Stimulated activated CD4-positive, alpha-beta T cell treated with anti-CD3 and anti-CD28 coated beads, Interleukin-1b, Interleukin-23, amount 100 ng/mL, for 4 hours (primary cell): ENCODE data around the gene DCAF15.
"Not testable (repeated sequence)": the region's sequence is repeated elsewhere in the genome, so short reads cannot be mapped to it uniquely, and the experiment has no call there.

ENCODE experiments used
- DNase-seq, 2 donors: peaks; one replicate each; pipeline ENCODE4 v3.0.0-alpha.2; 2020; ENCODE audit warnings: low read depth in 2 of 2

Gene DCAF15

DNA sequence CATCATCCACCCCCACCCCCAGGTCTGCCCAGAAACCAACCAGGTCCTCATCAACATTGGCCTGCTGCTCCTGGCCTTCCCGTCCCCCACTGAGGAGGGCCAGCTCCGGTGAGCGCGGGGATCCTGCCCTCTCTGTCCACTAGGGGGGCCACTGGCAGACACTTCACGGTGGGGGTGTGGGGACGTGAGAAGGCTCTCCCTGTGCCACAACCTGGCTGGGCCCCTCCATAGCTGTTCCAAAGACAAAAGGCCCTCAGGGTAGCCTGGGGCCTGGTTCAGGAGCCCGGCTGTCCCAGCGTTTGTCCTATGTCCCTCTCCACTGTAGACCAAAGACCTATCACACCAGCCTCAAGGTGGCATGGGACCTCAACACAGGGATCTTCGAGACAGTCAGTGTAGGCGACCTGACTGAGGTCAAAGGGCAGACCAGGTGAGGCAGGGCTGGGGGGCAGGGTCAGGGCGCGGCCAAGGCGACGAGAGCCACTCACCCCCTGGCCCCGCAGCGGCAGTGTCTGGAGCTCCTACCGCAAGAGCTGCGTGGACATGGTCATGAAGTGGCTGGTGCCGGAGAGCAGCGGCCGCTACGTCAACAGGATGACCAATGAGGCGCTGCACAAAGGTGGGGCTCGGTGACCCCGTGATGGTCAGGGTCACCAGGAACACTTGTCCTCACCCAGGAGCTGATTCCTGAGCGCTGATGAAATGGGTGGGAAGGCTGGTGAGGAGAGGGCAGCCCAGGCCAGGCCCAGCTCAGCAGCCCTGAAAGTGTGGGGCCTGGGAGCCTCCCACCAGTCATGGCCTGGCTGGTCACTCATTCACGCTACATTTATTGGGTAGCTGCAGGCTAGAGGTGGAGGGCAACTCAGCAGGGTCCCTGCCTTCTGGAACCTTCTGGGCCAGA, 7.9 kb downstream of the DCAF15 start:
- DNase-seq, result no peak

- no peak for DNase-seq
These were observed 8.8 kb downstream of the DCAF15 start for GRCh38 chr19:13960863-13961784.

DNA sequence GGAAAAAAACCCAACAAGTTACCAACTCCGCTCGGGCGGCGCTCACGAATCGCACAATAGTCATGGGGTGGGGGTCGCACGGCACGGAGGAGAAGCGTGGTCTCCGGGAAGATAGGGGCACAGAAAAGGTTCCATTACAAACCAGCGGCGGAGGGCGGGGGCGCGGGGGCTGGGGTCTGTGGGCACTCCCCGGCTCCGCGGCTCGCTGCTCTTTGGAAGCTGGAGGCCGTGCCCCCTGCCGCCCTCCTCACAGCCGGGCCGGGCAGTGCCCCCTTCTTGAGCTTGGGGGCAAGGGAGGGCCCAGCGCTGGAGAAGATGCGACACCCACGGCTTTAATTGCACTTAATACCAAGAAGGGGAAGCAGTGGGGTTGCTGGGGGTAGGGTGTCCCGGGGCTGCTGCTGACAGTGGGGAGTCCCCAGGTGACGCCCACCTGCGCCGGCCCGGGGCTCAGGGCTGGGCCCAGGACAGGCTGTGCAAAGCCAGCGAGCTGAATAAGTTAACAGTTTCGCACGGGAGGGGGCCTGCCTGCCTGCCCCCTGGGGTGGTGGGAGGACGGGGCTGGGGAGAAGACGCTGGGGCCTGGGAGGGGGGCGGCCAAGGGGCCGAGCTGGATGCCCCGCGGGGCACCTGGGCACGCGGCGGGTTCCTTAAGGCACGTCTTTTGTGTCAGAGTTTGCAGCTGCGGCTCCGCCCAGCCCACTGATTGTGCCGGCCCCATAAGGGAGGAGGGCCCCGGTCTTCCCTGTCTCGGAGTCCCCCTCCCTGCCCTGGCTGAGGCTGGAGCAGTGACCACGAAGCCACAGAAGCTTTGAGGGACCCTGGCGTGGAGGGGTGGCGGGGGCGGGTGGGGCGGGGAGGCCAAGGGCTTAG, 9.8 kb downstream of the DCAF15 start:
- DNase-seq, result no peak

DNA sequence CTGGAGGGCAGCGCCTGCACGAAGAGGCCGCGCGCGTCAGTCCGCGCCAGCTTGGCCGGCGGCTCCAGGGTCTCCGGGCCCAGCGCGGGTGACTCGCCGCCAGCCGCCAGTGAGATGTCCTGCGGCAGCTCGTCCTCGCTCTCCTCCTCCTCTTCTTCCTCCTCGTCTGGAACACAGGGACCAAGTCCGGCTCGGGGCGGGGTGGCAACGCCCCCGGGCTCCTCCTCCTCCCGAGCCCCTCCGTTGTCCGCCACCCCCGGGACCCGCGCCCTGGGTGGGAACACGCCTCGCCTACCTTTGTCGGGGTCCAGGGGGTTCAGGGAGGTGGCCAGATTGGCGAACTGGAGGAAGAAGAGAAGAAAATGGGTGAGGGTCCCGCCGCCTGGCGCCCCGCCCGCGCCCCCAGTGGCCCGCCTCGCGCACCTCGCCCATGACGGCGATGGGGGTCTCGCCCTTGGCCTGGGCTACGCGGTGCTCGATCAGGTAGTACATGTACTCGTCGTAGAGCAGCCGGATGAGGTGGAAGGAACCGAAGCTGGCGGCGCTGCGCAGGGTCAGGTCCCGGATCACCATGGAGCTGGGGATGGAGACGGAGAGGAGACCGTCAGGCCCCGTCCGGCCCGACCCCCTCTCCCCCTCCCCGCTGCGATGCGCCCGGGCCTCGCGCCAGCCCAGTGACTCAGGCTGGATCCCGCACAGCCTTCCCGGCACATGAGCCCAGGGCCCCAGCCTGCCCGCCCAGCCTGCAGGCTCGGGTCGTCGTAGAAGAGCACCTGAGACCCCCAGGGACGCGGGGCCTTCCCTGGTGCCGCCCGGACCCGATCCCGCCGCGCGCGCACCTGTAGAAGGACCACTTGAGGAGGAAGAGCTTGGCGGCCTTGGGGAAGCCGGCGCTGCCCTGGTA, 10.6 kb downstream of the DCAF15 start:
- no peak for DNase-seq

DNA sequence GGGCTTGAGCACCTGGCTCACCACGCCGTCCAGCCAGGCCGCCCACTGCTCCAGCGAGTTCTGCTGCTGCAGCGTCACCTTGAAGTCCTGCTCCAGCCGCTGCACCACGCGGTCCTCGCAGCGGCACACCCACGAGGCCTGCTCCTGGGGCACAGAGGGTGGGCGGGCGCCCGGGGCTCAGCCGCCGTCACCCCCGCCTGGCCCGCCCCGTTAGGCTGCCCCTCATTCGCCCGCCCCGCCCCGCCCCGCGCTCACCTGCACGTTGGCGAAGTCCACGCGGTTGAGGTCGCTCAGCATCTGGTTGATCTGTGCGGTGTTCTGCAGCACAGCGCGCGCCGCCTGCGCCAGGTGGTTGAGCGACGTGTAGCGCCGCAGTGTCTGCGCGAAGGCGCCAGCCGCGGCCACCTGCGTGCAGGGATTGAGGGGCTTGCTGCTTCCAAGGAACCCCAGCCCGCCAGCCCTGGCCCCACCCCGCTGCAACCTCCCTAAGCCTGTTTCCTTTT, 11.3 kb downstream of the DCAF15 start:
- DNase-seq, result no peak

DNA sequence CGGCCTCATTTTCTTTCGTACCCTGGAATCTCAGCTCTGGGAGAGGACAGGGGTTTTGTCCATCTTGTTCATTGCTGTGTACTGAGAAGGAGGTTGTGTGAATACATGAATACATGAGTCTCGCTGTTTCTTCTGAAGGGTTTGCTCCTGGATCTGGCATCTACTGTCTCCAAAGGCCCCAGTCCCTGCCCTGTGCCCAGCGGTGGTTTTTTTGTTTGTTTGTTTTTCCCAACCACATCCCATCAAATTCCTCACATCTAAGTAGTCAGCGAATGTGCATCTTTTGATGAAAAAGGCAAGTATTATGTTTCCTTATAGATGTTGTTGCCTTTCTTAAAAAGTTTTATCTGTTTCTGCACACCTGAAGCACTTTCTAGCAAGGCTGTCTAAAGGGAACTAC, 12.5 kb downstream of the DCAF15 start:
- DNase-seq, result no peak

GRCh38 chr19:13965377-13965896, 13.1 kb downstream of the DCAF15 start:
- DNase-seq, result no peak

- DNase-seq, result no peak
These were observed 13.8 kb downstream of the DCAF15 start for GRCh38 chr19:13965926-13966683.

DNA sequence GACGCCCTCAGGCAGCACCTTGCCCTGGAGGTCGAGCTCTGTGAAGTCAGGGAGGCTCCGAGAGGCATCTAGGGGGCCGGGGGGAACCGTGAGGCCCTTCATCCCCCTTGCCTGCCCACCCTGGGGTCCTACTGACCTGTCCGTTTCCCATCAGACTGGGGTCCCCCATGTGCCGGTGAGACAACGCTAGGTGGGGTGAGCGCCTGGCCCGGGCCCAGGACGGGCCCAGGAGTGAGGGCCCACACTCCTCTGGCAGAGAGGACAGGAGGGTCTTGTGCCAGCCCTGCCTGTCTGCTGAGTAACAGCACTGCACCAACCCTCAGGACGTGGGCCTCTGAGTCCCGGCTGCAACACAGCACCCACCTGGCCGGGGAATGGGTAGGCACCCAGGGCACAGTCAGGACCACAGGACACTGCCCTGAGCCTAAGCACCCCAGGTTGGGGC, 14.4 kb downstream of the DCAF15 start:
- DNase-seq, result no peak

GRCh38 chr19:13967206-13967605, 14.9 kb downstream of the DCAF15 start:
- DNase-seq, result not testable (repeated sequence)

DNA sequence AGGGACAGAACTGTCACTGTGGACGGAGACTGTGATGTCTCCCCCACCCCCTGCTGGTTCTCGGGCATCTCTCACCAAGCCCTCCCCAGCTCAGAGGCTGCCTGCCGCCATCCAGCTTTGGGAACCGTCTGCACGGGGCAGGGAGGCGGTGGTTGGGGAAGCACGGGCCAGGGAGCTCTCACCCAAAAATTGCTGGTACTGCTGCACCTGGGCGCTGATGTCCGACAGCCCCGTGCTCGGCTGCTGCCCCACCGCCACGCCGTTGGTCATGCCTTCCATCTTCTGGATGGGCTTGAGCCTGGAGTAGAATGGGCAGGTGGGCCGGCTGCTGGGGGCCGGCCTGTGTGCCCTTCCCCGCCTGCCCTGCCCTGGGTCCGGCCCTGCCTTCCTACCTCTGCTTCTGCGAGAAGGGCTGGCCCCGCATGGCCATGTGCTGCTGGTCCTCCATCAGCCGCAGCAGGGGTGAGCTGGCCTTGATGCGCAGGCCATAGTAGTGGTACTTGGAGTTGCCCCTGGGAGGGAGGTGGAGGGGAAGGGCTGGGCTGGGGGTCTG, 16.1 kb downstream of the DCAF15 start:
- DNase-seq, result no peak

- DNase-seq, result no peak
These were observed 16.7 kb downstream of the DCAF15 start for GRCh38 chr19:13968999-13969398.

DNA sequence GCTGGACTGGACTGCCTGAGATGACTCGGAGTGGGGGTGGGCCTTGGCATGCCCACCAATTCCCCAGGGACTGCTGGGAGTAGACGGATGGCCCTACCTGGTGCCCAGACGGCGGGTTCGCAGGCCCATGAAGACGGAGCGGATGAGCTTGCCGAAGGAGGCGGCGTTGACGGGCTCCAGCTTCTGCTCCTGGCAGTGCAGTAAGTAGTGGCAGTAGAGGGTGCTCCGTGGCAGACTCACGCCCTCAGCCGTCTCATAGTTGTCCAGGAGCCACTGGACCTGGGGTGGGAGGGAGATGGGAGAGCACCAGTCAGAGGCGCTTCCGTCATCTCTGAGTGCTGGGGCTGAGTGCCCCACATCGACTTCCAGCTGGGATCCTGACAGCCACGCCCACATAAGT, 17.6 kb downstream of the DCAF15 start:
- DNase-seq, result no peak

DNA sequence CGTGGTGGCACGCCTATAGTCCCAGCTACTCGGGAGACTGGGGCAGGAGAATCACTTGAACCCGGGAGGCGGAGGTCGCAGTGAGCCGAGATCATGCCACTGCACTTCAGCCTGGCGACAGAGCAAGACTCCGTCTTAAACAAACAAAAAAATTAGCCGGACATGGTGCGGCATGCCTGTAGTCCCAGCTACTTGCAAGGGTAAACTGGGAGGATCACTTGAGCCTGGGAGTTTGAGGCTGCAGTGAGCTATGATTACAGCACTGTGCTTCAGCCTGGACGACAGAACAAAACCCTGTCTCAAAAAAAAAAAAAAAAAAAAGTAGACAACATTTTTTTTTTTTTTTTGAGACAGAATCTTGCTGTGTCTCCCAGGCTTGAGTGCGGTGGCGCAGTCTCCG, 19.6 kb downstream of the DCAF15 start:
- not testable (repeated sequence) for DNase-seq

- no peak for DNase-seq
These were observed 20.3 kb downstream of the DCAF15 start for GRCh38 chr19:13972368-13973155.

DNA sequence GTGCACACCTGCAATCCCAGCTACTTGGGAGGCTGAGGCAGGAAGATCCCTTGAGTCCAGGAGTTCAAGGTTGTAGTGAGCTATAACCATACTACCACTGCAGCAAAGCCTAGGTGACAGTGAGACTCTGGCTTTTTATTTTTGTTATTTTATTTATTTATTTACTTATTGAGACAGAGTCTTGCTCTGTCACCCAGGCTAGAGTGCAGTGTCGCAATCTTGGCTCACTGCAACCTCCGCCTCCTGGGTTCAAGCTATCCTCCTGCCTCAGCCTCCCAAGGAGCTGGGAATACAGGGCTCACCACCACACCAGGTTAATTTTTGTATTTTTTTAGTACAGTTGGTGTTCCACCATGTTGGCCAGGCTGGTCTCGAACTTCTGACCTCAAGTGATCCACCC, 21.2 kb downstream of the DCAF15 start:
- DNase-seq, result not testable (repeated sequence)

- no peak for DNase-seq
These were observed 21.8 kb downstream of the DCAF15 start for GRCh38 chr19:13974073-13974472.

GRCh38 chr19:13975870-13976269, 23.6 kb downstream of the DCAF15 start:
- DNase-seq, result no peak
